ENCODE measurements around the gene TPRX1. TPM values are rescaled to one million over a fixed set of nuclear protein-coding genes. Genes with fewer than 3 reads are reported as not detected.

TPRX1 gene
- total RNA-seq, 2 experiments from 2014 or later = not detected

GRCh38 chr19:47839411-47839810 lies 35.1 kb upstream of the TPRX1 start:
- H2AFZ ChIP-seq (ENCODE audit: low read length) = no peak overlapping the region
- H3K4me3 ChIP-seq (ENCODE audit: low read depth, low read length, poor library complexity, severe bottlenecking) = no peak overlapping the region
- no peaks in the 10 kb centered on the region for H3K9me2 ChIP-seq (ENCODE audit: insufficient read depth, low read length)
- BruUV-seq (replicated peaks) = no TSS peak
- H3K79me2 ChIP-seq (ENCODE audit: insufficient read depth, low read depth, low read length) = no peaks in the 10 kb centered on the region
- POLR2A ChIA-PET = no interaction called here
- DNase-seq (ENCODE audit: low spot score) = no peak
- no peaks in the 10 kb centered on the region for H3K9me3 ChIP-seq (ENCODE audit: low read length)
- CTCF ChIA-PET (ENCODE audit: unreplicated experiment) = no interaction called here
- H4K20me1 ChIP-seq (ENCODE audit: insufficient read depth, low read length) = no peaks in the 10 kb centered on the region
- H3K4me1 ChIP-seq (ENCODE audit: insufficient read depth, low read length, poor library complexity, severe bottlenecking) = no peaks in the 10 kb centered on the region
- no peak overlapping the region for H3K27ac ChIP-seq (ENCODE audit: low read depth, low read length, poor library complexity, severe bottlenecking)
- TF ChIP-seq EZH2phosphoT487 (IDR thresholded peaks at IDR 0.05; ENCODE audit: borderline replicate concordance, low read depth, low read length) = no peak
- TF ChIP-seq CTCF (conservative IDR thresholded peaks at IDR 0.05; ENCODE audit: low read length) = no peak
- no peak overlapping the region for H3K4me2 ChIP-seq (ENCODE audit: low read length)
- intact Hi-C loops (cut with micrococcal nuclease; ENCODE audit: unreplicated experiment) = no loop called here
- H3K36me3 ChIP-seq (ENCODE audit: insufficient read depth, low read length) = no peaks in the 10 kb centered on the region

GRCh38 chr19:47836038-47836437 lies 31.7 kb upstream of the TPRX1 start:
- no peaks in the 10 kb centered on the region for H4K20me1 ChIP-seq (ENCODE audit: insufficient read depth, low read length)
- no peak overlapping the region for H2AFZ ChIP-seq (ENCODE audit: low read length)
- H3K79me2 ChIP-seq (ENCODE audit: insufficient read depth, low read depth, low read length) = no peaks in the 10 kb centered on the region
- ChIA-PET POLR2A (no interaction called here), CTCF (ENCODE audit: unreplicated experiment) (no interaction called here)
- H3K9me2 ChIP-seq (ENCODE audit: insufficient read depth, low read length) = no peaks in the 10 kb centered on the region
- H3K27ac ChIP-seq (ENCODE audit: low read depth, low read length, poor library complexity, severe bottlenecking) = no peak overlapping the region
- no peak for TF ChIP-seq CTCF (conservative IDR thresholded peaks at IDR 0.05; ENCODE audit: low read length)
- no peak for TF ChIP-seq EZH2phosphoT487 (IDR thresholded peaks at IDR 0.05; ENCODE audit: borderline replicate concordance, low read depth, low read length)
- no TSS peak for BruUV-seq (replicated peaks)
- no peaks in the 10 kb centered on the region for H3K9me3 ChIP-seq (ENCODE audit: low read length)
- H3K4me2 ChIP-seq (ENCODE audit: low read length) = no peak overlapping the region
- DNase-seq (ENCODE audit: low spot score) = no peak
- no peaks in the 10 kb centered on the region for H3K36me3 ChIP-seq (ENCODE audit: insufficient read depth, low read length)
- H3K4me1 ChIP-seq (ENCODE audit: insufficient read depth, low read length, poor library complexity, severe bottlenecking) = no peaks in the 10 kb centered on the region
- no peak overlapping the region for H3K4me3 ChIP-seq (ENCODE audit: low read depth, low read length, poor library complexity, severe bottlenecking)
- intact Hi-C loops (cut with micrococcal nuclease; ENCODE audit: unreplicated experiment) = no loop called here

GRCh38 chr19:47832723-47833122 lies 28.4 kb upstream of the TPRX1 start:
- H3K9me2 ChIP-seq (ENCODE audit: insufficient read depth, low read length) = no peaks in the 10 kb centered on the region
- H4K20me1 ChIP-seq (ENCODE audit: insufficient read depth, low read length) = no peaks in the 10 kb centered on the region
- no peaks in the 10 kb centered on the region for H3K9me3 ChIP-seq (ENCODE audit: low read length)
- no peak for DNase-seq (ENCODE audit: low spot score)
- no peak overlapping the region for H3K4me2 ChIP-seq (ENCODE audit: low read length)
- BruUV-seq (replicated peaks) = no TSS peak
- POLR2A ChIA-PET = no interaction called here
- no peaks in the 10 kb centered on the region for H3K36me3 ChIP-seq (ENCODE audit: insufficient read depth, low read length)
- CTCF ChIA-PET (ENCODE audit: unreplicated experiment) = no interaction called here
- no peak overlapping the region for H3K27ac ChIP-seq (ENCODE audit: low read depth, low read length, poor library complexity, severe bottlenecking)
- intact Hi-C loops (cut with micrococcal nuclease; ENCODE audit: unreplicated experiment) = no loop called here
- no peaks in the 10 kb centered on the region for H3K79me2 ChIP-seq (ENCODE audit: insufficient read depth, low read depth, low read length)
- H3K4me1 ChIP-seq (ENCODE audit: insufficient read depth, low read length, poor library complexity, severe bottlenecking) = no peaks in the 10 kb centered on the region
- H3K4me3 ChIP-seq (ENCODE audit: low read depth, low read length, poor library complexity, severe bottlenecking) = no peak overlapping the region
- no peak overlapping the region for H2AFZ ChIP-seq (ENCODE audit: low read length)
- no peak for TF ChIP-seq CTCF (conservative IDR thresholded peaks at IDR 0.05; ENCODE audit: low read length)
- TF ChIP-seq EZH2phosphoT487 (IDR thresholded peaks at IDR 0.05; ENCODE audit: borderline replicate concordance, low read depth, low read length) = no peak
